ENCODE results near the gene ANAPC7. TPM values are rescaled to one million over a fixed set of nuclear protein-coding genes. Genes with fewer than 3 reads are reported as not detected.

The ANAPC7 gene
- total RNA-seq, 1 donor from 2014 or later, result 98.9 TPM

DNA sequence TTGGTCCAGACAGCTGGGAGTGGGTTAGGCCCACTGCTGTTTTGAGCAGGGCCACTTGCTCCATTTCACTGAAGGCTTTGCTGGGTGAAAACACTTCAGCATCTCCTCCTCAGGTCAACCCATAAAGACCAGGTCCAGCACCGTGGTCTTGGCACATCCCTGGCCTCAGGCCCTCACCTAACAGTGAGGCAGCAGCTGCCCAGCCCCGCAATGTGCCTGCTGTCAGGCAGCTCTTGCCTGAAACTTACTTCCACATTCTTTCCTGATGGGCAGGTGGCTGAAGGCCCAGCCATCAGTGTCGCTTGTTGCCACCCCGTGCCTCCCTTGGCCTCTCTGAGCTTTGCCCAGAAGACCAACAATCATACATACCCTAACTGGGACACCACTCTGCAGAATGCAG, 54.4 kb downstream of the ANAPC7 start:
- TF ChIP-seq, protein P1, sequence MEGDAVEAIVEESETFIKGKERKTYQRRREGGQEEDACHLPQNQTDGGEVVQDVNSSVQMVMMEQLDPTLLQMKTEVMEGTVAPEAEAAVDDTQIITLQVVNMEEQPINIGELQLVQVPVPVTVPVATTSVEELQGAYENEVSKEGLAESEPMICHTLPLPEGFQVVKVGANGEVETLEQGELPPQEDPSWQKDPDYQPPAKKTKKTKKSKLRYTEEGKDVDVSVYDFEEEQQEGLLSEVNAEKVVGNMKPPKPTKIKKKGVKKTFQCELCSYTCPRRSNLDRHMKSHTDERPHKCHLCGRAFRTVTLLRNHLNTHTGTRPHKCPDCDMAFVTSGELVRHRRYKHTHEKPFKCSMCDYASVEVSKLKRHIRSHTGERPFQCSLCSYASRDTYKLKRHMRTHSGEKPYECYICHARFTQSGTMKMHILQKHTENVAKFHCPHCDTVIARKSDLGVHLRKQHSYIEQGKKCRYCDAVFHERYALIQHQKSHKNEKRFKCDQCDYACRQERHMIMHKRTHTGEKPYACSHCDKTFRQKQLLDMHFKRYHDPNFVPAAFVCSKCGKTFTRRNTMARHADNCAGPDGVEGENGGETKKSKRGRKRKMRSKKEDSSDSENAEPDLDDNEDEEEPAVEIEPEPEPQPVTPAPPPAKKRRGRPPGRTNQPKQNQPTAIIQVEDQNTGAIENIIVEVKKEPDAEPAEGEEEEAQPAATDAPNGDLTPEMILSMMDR (conservative IDR thresholded peaks at IDR 0.05), result no peak
- no peaks in the 10 kb centered on the region for H3K4me1 Mint-ChIP-seq
- H3K36me3 Mint-ChIP-seq (ENCODE audit: low read depth), result peaks cover 31% of the 10 kb centered on the region
- H3K9me3 Mint-ChIP-seq, result no peaks in the 10 kb centered on the region
- H3K27me3 Mint-ChIP-seq (ENCODE audit: low read depth), result no peaks in the 10 kb centered on the region
- no peak overlapping the region for H3K27ac Mint-ChIP-seq (ENCODE audit: unreplicated experiment)
- no peak overlapping the region for H3K4me3 Mint-ChIP-seq
- no peak for DNase-seq (ENCODE audit: low read depth, low spot score)

DNA sequence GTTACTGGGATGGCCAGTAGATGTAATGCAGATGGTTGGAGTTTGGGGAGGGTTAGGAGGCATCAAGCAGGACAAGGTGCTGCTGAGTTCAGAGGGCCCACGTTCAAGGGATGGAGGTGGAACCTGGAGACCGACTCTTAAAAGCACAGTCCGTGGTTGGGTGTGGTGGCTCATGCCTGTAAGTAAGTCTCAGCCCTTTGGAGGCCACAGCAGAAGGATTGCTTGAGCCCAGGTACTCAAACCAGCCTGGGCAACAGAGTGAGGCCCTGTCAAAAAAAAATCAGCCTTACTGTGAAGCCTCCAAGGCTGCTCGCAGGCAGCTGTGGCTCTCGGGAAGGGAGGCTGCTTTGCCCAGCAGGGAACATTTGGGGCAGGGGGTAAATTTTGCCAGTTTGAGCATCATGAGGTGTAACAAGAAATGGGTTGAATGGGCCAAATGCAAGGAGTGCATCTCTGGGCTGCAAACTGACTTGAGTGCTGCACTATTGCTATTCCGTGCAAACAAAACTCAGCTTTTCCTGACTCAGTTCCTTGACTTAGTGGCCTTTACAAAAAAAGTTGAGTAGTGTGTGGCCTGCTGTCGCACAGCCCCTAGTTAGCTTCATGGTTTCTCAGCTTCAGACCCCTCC, 55.0 kb downstream of the ANAPC7 start:
- no peak overlapping the region for H3K4me3 Mint-ChIP-seq
- H3K27ac Mint-ChIP-seq (ENCODE audit: unreplicated experiment), result no peak overlapping the region
- peaks cover 33% of the 10 kb centered on the region for H3K36me3 Mint-ChIP-seq (ENCODE audit: low read depth)
- TF ChIP-seq, protein P1 (conservative IDR thresholded peaks at IDR 0.05), result no peak
- no peaks in the 10 kb centered on the region for H3K9me3 Mint-ChIP-seq
- no peaks in the 10 kb centered on the region for H3K4me1 Mint-ChIP-seq
- H3K27me3 Mint-ChIP-seq (ENCODE audit: low read depth), result no peaks in the 10 kb centered on the region
- no peak for DNase-seq (ENCODE audit: low read depth, low spot score)

DNA sequence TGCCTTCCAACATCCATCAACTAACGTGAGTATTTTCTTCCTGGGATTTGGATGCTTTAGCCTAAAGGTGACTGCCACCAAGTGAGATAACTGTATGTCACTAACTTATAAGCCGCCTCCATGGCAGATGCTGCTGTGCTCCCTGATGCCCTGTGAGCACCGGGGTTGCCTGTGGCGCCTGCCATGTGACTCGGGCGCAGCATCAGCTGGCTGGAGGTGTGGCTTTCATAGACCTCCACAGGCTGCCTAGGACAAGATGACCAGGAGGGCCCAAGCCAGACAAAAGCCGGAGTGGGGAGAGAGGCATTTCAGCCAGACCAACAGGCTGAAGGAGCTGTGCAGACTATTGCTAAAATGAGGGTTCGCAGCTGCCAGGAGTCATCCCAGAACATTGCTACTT, 55.7 kb downstream of the ANAPC7 start:
- Mint-ChIP-seq H3K27me3 (ENCODE audit: low read depth) (no peaks in the 10 kb centered on the region), H3K27ac (ENCODE audit: unreplicated experiment) (no peak overlapping the region), H3K4me1 (no peaks in the 10 kb centered on the region), H3K9me3 (no peaks in the 10 kb centered on the region), H3K4me3 (no peak overlapping the region), H3K36me3 (ENCODE audit: low read depth) (peaks cover 38% of the 10 kb centered on the region)
- no peak for DNase-seq (ENCODE audit: low read depth, low spot score)
- TF ChIP-seq, protein P1 (conservative IDR thresholded peaks at IDR 0.05), result no peak

DNA sequence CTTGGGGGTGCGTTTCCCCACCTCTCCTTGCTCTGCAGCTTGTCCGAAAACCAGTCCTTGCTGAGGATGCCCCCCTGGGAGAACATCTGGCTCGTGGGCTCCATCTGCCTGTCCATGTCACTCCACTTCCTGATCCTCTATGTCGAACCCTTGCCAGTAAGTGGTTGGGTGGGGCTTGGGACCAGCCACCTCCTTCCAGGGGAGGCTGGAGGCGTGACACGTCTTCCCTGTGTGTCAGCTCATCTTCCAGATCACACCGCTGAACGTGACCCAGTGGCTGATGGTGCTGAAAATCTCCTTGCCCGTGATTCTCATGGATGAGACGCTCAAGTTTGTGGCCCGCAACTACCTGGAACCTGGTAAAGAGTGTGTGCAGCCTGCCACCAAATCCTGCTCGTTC, 57.5 kb downstream of the ANAPC7 start:
- Mint-ChIP-seq H3K9me3 (no peaks in the 10 kb centered on the region), H3K27me3 (ENCODE audit: low read depth) (no peaks in the 10 kb centered on the region), H3K4me3 (no peak overlapping the region), H3K27ac (ENCODE audit: unreplicated experiment) (no peak overlapping the region), H3K36me3 (ENCODE audit: low read depth) (peaks cover 45% of the 10 kb centered on the region), H3K4me1 (no peaks in the 10 kb centered on the region)
- TF ChIP-seq, protein P1 (conservative IDR thresholded peaks at IDR 0.05), result no peak
- no peak for DNase-seq (ENCODE audit: low read depth, low spot score)

DNA sequence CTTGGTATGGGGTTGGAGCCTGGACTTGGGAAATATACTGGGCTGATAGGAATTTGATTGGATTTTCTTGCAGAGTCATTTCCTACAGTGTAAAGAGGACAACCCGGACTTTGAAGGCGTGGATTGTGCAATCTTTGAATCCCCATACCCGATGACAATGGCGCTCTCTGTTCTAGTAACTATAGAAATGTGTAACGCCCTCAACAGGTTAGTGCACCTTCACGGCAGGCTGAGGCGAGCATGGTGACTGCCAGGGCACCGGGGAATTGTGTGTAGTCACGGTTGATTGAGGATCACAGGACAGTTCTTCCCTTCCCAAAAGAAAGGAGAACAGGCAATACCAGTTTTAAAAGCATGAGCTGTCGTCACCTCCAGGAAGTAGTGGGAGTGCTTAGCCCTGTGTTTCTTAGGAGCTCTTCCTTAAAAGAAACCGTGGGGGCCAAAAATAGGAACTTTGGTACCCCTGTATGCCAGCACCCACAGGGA, 58.3 kb downstream of the ANAPC7 start:
- H3K27me3 Mint-ChIP-seq (ENCODE audit: low read depth), result no peaks in the 10 kb centered on the region
- H3K27ac Mint-ChIP-seq (ENCODE audit: unreplicated experiment), result no peak overlapping the region
- no peak overlapping the region for H3K4me3 Mint-ChIP-seq
- TF ChIP-seq, protein P1 (conservative IDR thresholded peaks at IDR 0.05), result no peak
- H3K9me3 Mint-ChIP-seq, result no peaks in the 10 kb centered on the region
- H3K4me1 Mint-ChIP-seq, result no peaks in the 10 kb centered on the region
- H3K36me3 Mint-ChIP-seq (ENCODE audit: low read depth), result peaks cover 46% of the 10 kb centered on the region
- no peak for DNase-seq (ENCODE audit: low read depth, low spot score)

Measured in neural crest cell (in vitro differentiated cells).